HuH-7 (cell line): ENCODE data around the gene LENG9.
"Not testable (repeated sequence)": the region's sequence is repeated elsewhere in the genome, so short reads cannot be mapped to it uniquely, and the experiment has no call there.

Experiments
- DNase-seq: peaks from one replicate; pipeline ENCODE4 v3.0.0; 2011; ENCODE audit warnings: low spot score

Gene LENG9

DNA sequence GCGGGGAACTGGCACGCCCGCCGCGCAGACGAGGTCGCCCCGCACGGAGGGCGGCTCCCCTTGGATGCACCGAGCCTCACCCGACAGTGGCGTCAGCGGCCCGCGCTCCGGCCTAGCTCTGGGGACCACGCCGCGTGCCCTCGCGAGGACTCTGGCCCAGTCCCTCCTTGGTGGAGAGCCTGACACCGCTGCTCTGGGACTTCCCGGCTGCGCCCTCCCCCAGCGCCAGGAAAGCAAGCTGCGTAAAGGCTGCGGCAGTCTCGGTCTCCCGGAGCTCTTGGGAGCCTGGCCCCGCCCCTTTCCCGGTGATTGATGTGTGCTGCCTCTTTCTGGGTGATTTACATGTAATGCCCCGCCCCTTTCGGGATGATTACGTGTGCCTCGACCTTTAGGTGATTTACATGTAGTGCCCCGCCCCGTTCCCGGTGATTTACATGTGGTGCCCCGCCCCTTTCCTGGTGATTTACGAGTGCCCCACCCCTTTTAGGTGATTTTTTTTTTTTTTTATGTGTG, at the start of gene LENG9:
Gene LENG9, minus strand, starts transcription at position 248 of the 513 bp plus-strand sequence. CDS start 252 bp downstream, outside the sequence.
- DNase-seq = peak; percentile 66

- DNase-seq = not testable (repeated sequence)
Observed at GRCh38 chr19:54509200-54509940, 45.8 kb upstream of the LENG9 start.

DNA sequence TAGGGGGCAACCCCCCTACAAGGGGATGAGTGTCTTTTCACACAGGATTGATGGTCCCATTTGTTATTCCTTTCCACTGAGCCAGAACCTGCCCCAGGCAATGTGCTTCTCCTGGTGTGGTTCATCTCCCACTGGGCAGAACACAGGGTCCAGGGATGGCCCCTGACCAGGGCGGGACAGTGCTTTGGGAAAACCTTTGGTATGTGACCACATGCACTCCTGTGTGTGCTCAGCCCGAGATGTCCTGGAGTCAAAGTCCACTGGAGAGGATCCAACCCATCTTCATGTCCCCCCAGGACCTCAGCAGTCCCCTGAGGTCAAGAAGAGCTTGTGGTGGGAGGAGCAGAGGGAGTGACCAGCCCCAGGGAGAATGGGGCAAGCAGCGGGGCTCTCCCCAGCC, 44.9 kb upstream of the LENG9 start:
- DNase-seq = not testable (repeated sequence)

DNA sequence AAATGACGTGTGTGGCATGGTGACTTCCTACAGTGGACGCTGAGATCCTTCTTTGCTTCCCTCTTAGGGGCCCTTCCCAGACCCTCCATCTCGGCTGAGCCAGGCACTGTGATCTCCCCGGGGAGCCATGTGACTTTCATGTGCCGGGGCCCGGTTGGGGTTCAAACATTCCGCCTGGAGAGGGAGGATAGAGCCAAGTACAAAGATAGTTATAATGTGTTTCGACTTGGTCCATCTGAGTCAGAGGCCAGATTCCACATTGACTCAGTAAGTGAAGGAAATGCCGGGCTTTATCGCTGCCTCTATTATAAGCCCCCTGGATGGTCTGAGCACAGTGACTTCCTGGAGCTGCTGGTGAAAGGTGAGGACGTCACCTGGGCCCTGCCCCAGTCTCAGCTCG, 44.2 kb upstream of the LENG9 start:
- no peak for DNase-seq

- not testable (repeated sequence) for DNase-seq
Observed at GRCh38 chr19:54507038-54507717, 43.6 kb upstream of the LENG9 start.

DNA sequence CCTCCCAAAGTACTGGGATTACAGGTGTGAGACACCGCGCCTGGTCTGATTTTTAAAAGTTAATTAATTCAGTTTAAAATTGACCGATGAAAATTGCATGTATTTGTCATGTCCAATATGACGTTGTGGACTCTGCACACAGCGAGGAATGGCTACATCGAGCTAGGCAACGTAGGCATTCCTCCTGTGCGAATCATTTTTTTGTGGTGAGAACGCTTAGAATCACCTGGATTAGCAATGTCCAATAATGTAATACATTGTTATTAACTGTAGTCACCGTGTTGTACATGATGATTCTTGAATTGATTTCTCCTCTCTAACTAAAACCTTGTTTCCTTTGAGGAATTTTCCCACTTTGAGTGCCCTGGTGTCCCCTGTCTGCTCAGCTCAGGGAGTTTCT, 42.5 kb upstream of the LENG9 start:
- no peak for DNase-seq

GRCh38 chr19:54505542-54505941, 42.0 kb upstream of the LENG9 start:
- not testable (repeated sequence) for DNase-seq

- DNase-seq = no peak
Observed at GRCh38 chr19:54502518-54503048, 39.0 kb upstream of the LENG9 start, which contains the start of gene LAIR2. Gene LAIR2 (plus strand): TSS chr19:54502831. CDS start chr19:54502919, 88 bp downstream.

GRCh38 chr19:54498451-54498772, 34.8 kb upstream of the LENG9 start:
- DNase-seq = not testable (repeated sequence)

DNA sequence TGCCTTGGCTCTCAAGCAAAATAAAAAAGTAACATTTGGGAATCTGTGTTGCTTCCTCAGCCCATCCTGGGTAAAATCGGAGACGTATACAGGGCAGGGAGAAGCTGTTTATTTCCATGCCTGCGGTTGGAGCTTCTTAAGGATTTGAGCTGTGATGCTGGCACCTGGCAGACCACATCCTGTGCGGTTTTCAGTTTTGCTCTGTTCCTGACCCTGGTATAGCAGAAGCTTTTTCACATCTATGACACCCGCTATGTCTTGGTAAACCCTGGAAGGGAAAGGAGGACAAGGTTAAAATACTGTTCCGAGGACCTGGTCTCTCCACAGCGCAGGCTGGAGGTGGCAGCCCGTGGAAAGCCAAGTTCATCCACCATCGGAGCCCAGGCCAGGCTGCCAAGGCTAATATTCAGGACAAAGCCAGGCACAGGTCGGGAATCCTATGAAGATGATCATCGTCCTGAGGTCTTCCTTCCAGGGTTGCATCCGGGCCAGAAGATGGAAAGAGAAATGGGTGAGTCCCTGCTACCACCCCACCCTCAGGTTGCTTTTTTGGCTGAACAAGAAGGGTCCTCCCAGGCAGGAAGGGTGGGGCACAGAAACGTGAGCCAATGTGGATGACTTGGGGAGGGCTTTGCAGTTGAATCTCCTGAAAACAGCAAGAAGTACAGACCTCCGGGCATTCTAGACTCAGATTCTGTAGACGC, 34.3 kb upstream of the LENG9 start:
- DNase-seq = not testable (repeated sequence)

- not testable (repeated sequence) for DNase-seq
Observed at GRCh38 chr19:54495284-54495683, 31.7 kb upstream of the LENG9 start.

DNA sequence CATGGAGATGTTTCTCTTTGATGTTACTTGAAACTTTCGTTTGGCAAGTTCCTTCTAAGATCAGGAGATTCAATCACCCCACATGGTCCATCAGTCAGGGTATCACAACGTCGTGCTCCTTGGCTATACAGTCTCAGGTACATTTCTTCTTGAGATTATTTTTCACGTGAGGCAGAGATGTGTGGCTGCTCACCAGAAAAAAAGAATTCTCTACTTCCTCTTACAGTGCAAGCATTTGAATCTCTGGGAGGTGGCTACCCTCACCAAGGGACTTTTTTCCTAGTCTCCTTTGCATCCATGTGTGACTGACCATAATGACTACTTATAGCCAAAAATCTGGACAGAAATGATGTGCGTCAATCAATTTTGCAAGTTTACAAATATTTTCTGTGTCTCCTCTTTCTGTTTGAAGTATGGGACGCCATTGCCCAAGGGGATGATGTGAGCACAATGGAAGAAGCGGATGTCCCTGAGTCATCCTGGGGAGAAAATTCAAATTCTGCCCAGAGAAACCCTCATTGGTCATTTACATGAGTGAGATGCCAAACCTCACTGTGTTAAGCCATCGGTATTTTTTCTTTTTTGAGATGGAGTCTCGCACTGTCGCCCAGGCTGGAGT, 30.5 kb upstream of the LENG9 start:
- no peak for DNase-seq

DNA sequence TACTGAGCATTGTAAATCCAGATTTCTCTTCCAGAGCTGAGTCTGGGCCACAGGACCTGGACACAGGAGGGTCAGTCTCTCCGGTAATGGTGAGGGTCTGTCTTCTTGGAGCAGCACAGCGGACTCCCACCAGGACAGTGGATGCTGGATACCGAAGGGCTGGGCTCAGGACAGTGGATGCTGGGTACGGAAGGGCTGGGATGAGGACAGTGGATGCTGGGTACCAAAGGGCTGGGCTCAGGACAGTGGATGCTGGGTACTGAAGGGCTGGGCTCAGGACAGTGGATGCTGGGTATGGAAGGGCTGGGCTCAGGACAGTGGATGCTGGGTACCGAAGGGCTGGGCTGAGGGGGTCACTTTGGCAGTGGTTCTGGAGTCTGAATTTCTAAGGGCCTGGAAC, 29.5 kb upstream of the LENG9 start:
- not testable (repeated sequence) for DNase-seq

GRCh38 chr19:54492568-54492967, 29.0 kb upstream of the LENG9 start:
- no peak for DNase-seq

DNA sequence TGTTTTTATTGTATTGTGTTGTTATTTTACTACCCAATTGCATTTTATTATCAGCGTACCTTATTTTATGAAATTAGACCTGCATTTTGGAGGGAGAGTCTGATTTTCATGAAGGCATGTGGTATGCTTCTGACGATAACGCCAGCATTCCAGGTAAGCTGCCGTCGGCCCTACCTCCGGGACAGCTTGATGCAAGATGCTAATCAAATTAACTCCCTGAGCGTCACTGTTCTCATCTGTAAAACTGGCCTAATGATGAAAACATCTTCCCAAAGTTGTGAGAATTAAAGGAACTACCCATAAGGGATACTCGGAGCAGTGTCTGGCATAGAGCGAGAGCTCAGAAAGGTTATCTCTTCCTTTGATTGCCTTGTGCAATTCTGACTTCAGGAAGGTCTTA, 26.2 kb upstream of the LENG9 start:
- no peak for DNase-seq

GRCh38 chr19:54489341-54489740, 25.8 kb upstream of the LENG9 start:
- DNase-seq = no peak

- no peak for DNase-seq
Observed at GRCh38 chr19:54485851-54486250, 22.3 kb upstream of the LENG9 start.

GRCh38 chr19:54484451-54484850, 20.9 kb upstream of the LENG9 start:
- no peak for DNase-seq

GRCh38 chr19:54482889-54483288, 19.3 kb upstream of the LENG9 start:
- DNase-seq = no peak

DNA sequence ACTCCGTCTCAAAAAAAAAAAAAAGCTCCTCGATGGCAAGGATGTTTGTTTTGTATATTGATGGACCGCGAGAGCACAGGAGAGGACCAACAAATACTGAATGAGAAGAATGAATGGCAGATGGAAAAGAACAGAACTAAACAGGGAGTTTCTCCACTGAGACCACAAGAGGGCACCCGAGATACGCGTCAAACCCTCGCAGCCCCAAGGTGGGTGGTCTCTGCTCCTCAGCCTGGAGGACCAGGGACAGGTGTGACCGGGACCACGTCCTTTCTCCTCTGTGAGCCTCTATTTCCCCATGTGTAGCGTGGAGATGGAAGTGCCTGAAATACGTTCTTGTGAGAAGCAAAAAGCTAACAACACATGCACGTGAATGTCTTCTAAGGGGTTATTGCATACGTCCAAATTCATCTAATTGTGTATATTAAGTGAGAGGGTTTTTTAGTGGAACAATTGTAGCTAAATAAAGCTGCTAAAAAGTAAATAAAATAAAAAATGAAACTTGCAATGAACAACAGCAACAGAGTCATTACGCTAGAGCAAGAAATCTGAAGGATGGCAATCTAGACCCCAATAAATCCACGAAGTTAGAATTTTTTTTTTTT, 17.9 kb upstream of the LENG9 start:
- DNase-seq = no peak

DNA sequence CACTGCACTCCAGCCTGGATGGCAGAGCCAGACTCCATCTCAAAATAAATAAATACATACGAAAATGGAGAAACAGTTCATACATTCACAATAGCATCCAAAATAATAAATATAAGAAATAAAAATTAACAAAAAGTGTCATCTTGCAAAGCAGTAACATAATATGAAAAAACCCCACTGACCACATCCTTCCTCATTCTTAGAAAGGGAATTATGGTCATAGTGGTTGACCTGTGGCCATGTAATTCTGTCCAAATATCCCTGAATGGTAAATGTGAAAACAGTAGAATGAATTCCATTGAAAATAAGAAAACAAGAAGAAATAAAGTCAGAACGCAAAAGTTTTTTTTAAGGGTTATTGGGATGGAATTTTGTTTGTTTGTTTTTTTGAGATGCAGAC, 16.5 kb upstream of the LENG9 start:
- DNase-seq = no peak
